ENCODE data around the gene PRDM2. TPM values are rescaled to one million over a fixed set of nuclear protein-coding genes. Genes with fewer than 3 reads are reported as not detected.

Gene PRDM2
- total RNA-seq, 4 donors from 2014 or later = 32.6 to 48.1 (median 38.0) TPM

GRCh38 chr1:13778431-13778830 is 78.4 kb downstream of the PRDM2 start:
- TF ChIP-seq CTCF (IDR thresholded peaks at IDR 0.05; ENCODE audit: low read depth) = no peak

GRCh38 chr1:13779930-13780329 is 79.9 kb downstream of the PRDM2 start:
- no peak for TF ChIP-seq CTCF (IDR thresholded peaks at IDR 0.05; ENCODE audit: low read depth)

GRCh38 chr1:13780780-13781179 is 80.8 kb downstream of the PRDM2 start:
- TF ChIP-seq CTCF (IDR thresholded peaks at IDR 0.05; ENCODE audit: low read depth) = no peak

- TF ChIP-seq CTCF (IDR thresholded peaks at IDR 0.05; ENCODE audit: low read depth) = no peak
Observed at GRCh38 chr1:13781228-13781627, 81.2 kb downstream of the PRDM2 start.

- no peak for TF ChIP-seq CTCF (IDR thresholded peaks at IDR 0.05; ENCODE audit: low read depth)
Observed at GRCh38 chr1:13781907-13782633, 82.1 kb downstream of the PRDM2 start.

GRCh38 chr1:13782634-13783360 is 82.8 kb downstream of the PRDM2 start:
- TF ChIP-seq CTCF (IDR thresholded peaks at IDR 0.05; ENCODE audit: low read depth) = no peak

- TF ChIP-seq CTCF (IDR thresholded peaks at IDR 0.05; ENCODE audit: low read depth) = no peak
Observed at GRCh38 chr1:13783551-13783950, 83.6 kb downstream of the PRDM2 start.
